Lower leg skin (tissue), 3 donors: ENCODE results near the gene CPEB4.

Experiments used
- POLR2A ChIP-seq, 2 donors: fragments of 450-650 bp; IDR thresholded peaks; one replicate each; pipeline ENCODE4 v1.6.1; 2016 to 2017; ENCODE audit warnings: antibody characterized with exemption in 2 of 2, mild to moderate bottlenecking in 1 of 2, moderate library complexity in 1 of 2
- TF ChIP-seq, protein P1 (sequence below), 3 donors: fragments of 450-650 bp; IDR thresholded peaks; one replicate each; pipeline ENCODE4 v1.5.1; 2016; ENCODE audit warnings: antibody characterized with exemption in 3 of 3, mild to moderate bottlenecking in 3 of 3, moderate library complexity in 2 of 3

DNA sequence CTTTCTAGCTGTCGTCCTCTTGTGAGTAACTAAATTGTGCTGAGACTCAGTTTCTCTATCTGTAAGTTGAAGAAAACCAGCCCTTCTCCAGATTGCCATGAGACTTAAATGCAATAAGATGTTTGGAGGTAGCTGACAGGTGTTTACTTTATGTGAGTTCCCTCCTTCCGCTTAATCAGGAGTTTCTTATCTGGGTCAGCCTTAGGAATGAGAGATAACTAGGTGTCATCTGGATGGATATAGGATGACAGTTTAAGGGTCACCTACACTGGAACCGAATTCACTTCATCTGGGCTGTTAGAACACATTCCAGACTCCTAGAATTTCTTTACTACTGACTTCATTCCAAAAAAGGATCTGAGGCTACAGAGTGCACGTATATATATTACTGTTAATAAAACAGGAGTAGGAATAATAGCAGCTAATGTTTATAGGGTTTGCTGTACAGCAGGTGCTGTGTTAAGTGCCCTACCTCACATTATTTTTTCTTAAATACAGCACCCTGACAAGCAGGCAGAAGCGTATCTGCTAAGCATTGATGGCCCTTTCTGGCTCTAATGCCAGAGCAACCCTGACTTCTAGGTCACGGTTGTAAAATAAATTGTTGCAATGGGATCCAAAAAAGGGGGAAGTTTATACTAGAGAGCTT lies 30.0 kb upstream of the CPEB4 start:
- no peak for TF ChIP-seq POLR2A (IDR thresholded peaks at IDR 0.05)
- TF ChIP-seq, protein P1, sequence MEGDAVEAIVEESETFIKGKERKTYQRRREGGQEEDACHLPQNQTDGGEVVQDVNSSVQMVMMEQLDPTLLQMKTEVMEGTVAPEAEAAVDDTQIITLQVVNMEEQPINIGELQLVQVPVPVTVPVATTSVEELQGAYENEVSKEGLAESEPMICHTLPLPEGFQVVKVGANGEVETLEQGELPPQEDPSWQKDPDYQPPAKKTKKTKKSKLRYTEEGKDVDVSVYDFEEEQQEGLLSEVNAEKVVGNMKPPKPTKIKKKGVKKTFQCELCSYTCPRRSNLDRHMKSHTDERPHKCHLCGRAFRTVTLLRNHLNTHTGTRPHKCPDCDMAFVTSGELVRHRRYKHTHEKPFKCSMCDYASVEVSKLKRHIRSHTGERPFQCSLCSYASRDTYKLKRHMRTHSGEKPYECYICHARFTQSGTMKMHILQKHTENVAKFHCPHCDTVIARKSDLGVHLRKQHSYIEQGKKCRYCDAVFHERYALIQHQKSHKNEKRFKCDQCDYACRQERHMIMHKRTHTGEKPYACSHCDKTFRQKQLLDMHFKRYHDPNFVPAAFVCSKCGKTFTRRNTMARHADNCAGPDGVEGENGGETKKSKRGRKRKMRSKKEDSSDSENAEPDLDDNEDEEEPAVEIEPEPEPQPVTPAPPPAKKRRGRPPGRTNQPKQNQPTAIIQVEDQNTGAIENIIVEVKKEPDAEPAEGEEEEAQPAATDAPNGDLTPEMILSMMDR (IDR thresholded peaks at IDR 0.05), result no peak
